CD14-positive monocyte (primary cell): Measurements from ENCODE around the gene ARMC9. TPM values are rescaled to one million over a fixed set of nuclear protein-coding genes. Genes with fewer than 3 reads are reported as not detected.

Source experiments
- DNase-seq, 3 donors: peaks; one replicate each; pipeline ENCODE4 v3.0.0-alpha.2; 2011 to 2022
- H2AFZ ChIP-seq: 2 replicates; pipeline ENCODE4 v1.6.0; 2012; ENCODE audit warnings: mild to moderate bottlenecking, low read depth, low read length, inconsistent platforms; ENCODE audit not compliant: insufficient read depth, poor library complexity, severe bottlenecking
- H3K27ac ChIP-seq, 2 donors: 1 replicate in 1 of 2; 2 replicates in 1 of 2; pipeline ENCODE4 v1.5.1; 2012 to 2013; ENCODE audit warnings: low read length in 2 of 2, control low read depth in 1 of 2, inconsistent platforms in 1 of 2, low read depth in 1 of 2, mild to moderate bottlenecking in 1 of 2
- H3K27me3 ChIP-seq, 2 donors: one replicate each; pipeline versions ENCODE4 v1.6.0 to v1.6.1; 2011 to 2013; ENCODE audit warnings: low read length in 2 of 2; ENCODE audit not compliant: control insufficient read depth in 2 of 2, insufficient read depth in 2 of 2
- H3K36me3 ChIP-seq, 2 donors: replicated peaks in 1 of 2; 1 replicate in 1 of 2; 2 replicates in 1 of 2; pipeline versions ENCODE4 v1.5.1 to v1.6.1; 2012 to 2013; ENCODE audit warnings: low read length in 2 of 2, control low read depth in 1 of 2, inconsistent platforms in 1 of 2, mild to moderate bottlenecking in 1 of 2; ENCODE audit not compliant: insufficient read depth in 2 of 2, control insufficient read depth in 1 of 2
- H3K4me1 ChIP-seq, 2 donors: 1 replicate in 1 of 2; 2 replicates in 1 of 2; pipeline versions ENCODE4 v1.5.1 to v1.6.1; 2012 to 2013; ENCODE audit warnings: low read length in 2 of 2, control low read depth in 1 of 2, inconsistent platforms in 1 of 2, mild to moderate bottlenecking in 1 of 2, moderate library complexity in 1 of 2; ENCODE audit not compliant: insufficient read depth in 2 of 2, control insufficient read depth in 1 of 2
- H3K4me2 ChIP-seq: replicated peaks from 2 replicates; pipeline ENCODE3; 2012; ENCODE audit warnings: low read length, moderate library complexity, mild to moderate bottlenecking; ENCODE audit not compliant: poor library complexity, severe bottlenecking; ENCODE audit errors: extremely low read depth
- H3K4me3 ChIP-seq, 3 experiments: fragments of 200-600 bp in 1 of 3; sonication (generic) in 1 of 3; replicated peaks in 1 of 3; 1 replicate in 2 of 3; 2 replicates in 1 of 3; pipeline ENCODE4 v1.5.1; 2011 to 2013; ENCODE audit warnings: low read length in 3 of 3, mild to moderate bottlenecking in 3 of 3, control low read depth in 2 of 3, low read depth in 2 of 3, inconsistent platforms in 1 of 3, moderate library complexity in 1 of 3
- H3K79me2 ChIP-seq: 2 replicates; pipeline ENCODE4 v1.6.0; 2012; ENCODE audit warnings: mild to moderate bottlenecking, control low read depth, inconsistent platforms, low read length, moderate library complexity; ENCODE audit not compliant: insufficient read depth
- H3K9ac ChIP-seq: 2 replicates; pipeline ENCODE4 v1.6.0; 2017; ENCODE audit warnings: low read length, mild to moderate bottlenecking; ENCODE audit not compliant: insufficient read depth, poor library complexity, severe bottlenecking
- H3K9me3 ChIP-seq, 2 donors: replicated peaks in 1 of 2; 1 replicate in 1 of 2; 2 replicates in 1 of 2; pipeline versions ENCODE4 v1.5.1 to v1.6.1; 2012 to 2013; ENCODE audit warnings: low read length in 2 of 2, control low read depth in 1 of 2; ENCODE audit not compliant: control insufficient read depth in 1 of 2, insufficient read depth in 1 of 2
- H4K20me1 ChIP-seq: 2 replicates; pipeline ENCODE4 v1.6.0; 2012; ENCODE audit warnings: mild to moderate bottlenecking, low read length, control low read depth, moderate library complexity; ENCODE audit not compliant: insufficient read depth
- H3K27ac Mint-ChIP-seq, 7 donors: one replicate each; pipeline ENCODE4 v1.8.0; 2020; ENCODE audit warnings: mild to moderate bottlenecking in 7 of 7, mixed read lengths in 7 of 7, moderate library complexity in 6 of 7, inconsistent platforms in 2 of 7
- H3K27me3 Mint-ChIP-seq, 3 donors: one replicate each; pipeline ENCODE4 v1.8.0; 2021 to 2022; ENCODE audit warnings: low read depth in 3 of 3, mild to moderate bottlenecking in 3 of 3, mixed read lengths in 3 of 3, moderate library complexity in 3 of 3, inconsistent platforms in 1 of 3
- H3K36me3 Mint-ChIP-seq, 2 donors: one replicate each; pipeline ENCODE4 v1.8.0; 2020; ENCODE audit warnings: mixed read lengths in 2 of 2, inconsistent platforms in 1 of 2, mild to moderate bottlenecking in 1 of 2
- H3K4me1 Mint-ChIP-seq: one replicate; pipeline ENCODE4 v1.8.0; 2020; ENCODE audit warnings: mild to moderate bottlenecking, mixed read lengths
- H3K4me3 Mint-ChIP-seq, 2 donors: one replicate each; pipeline ENCODE4 v1.8.0; 2020; ENCODE audit warnings: mild to moderate bottlenecking in 2 of 2, mixed read lengths in 2 of 2, moderate library complexity in 1 of 2
- H3K9me3 Mint-ChIP-seq, 7 donors: one replicate each; pipeline ENCODE4 v1.8.0; 2020 to 2022; ENCODE audit warnings: mixed read lengths in 7 of 7, mild to moderate bottlenecking in 6 of 7, moderate library complexity in 6 of 7, inconsistent platforms in 2 of 7
- WGBS: methylation state at CpG from one replicate; pipeline ENCODE4 v1.1.5; 2013; ENCODE audit warnings: missing lambda C conversion rate; ENCODE audit not compliant: insufficient coverage; 5-methylcytosine and 5-hydroxymethylcytosine counted together
- intact Hi-C, 2 donors: fragments of 100-400 bp; cut with micrococcal nuclease; formaldehyde crosslinking; loops; one replicate each; pipeline versions ENCODE4 v1.15.0 to v1.15.1; 2023
- polyA plus RNA-seq, 3 donors: library from polyadenylated mRNA; depleted of rRNA in 1 of 3; unstranded in 2 of 3; stranded (reverse) in 1 of 3; fragments of 300-500 nt in 2 of 3; fragments of >200 nt in 1 of 3; fragmentation: Illumina TruSeq in 2 of 3; gene quantifications; 1 replicate in 2 of 3; 2 replicates in 1 of 3; pipeline ENCODE4 v1.2.3, GENCODE V29; 2012 to 2021
- TF ChIP-seq, protein P1 (sequence below): fragments of 200-600 bp; IDR thresholded peaks from one replicate; pipeline ENCODE4 v1.8.0; 2022; ENCODE audit warnings: antibody characterized with exemption, mild to moderate bottlenecking

Gene ARMC9
- polyA plus RNA-seq, 3 donors: 0.07 to 0.27 TPM; not detected in 1

DNA sequence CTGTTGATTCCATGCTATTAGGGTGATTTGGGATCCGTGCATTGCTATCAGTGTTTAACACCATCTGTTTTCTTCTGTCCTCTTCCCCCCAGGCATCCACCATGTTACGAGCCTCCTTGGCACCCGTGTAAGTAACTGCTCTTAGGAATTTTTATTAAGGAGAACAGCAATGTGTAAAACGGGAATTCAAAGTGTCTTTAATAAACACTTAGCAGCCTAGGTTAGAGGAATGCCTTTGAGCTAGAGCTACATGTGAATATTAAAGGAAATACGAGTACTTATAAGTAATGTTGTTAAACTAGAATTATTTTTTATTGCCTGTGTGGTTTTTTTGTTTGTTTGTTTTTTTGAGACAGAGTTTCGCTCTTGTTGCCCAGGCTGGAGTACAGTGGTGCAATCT, 58.1 kb downstream of the ARMC9 start:
- DNase-seq: no peak
- no peaks in the 10 kb centered on the region for H3K36me3 Mint-ChIP-seq
- H3K27me3 Mint-ChIP-seq: peaks cover 0 to 5% (median 0%) of the 10 kb centered on the region in 3 donors
- no peak overlapping the region for H3K27ac Mint-ChIP-seq
- 100% methylated on average over 2 of the region's 6 CpGs for WGBS
- Histone ChIP-seq H3K4me3 (no peak overlapping the region), H3K4me2 (no peak overlapping the region), H3K27ac (no peak overlapping the region), H3K9me3 (no peaks in the 10 kb centered on the region), H3K9ac (no peak overlapping the region), H3K79me2 (no peaks in the 10 kb centered on the region), H2AFZ (no peak overlapping the region), H4K20me1 (no peaks in the 10 kb centered on the region), H3K27me3 (no peaks in the 10 kb centered on the region), H3K36me3 (no peaks in the 10 kb centered on the region), H3K4me1 (peaks cover 5 to 9% of the 10 kb centered on the region in 2 donors)
- TF ChIP-seq, protein P1, sequence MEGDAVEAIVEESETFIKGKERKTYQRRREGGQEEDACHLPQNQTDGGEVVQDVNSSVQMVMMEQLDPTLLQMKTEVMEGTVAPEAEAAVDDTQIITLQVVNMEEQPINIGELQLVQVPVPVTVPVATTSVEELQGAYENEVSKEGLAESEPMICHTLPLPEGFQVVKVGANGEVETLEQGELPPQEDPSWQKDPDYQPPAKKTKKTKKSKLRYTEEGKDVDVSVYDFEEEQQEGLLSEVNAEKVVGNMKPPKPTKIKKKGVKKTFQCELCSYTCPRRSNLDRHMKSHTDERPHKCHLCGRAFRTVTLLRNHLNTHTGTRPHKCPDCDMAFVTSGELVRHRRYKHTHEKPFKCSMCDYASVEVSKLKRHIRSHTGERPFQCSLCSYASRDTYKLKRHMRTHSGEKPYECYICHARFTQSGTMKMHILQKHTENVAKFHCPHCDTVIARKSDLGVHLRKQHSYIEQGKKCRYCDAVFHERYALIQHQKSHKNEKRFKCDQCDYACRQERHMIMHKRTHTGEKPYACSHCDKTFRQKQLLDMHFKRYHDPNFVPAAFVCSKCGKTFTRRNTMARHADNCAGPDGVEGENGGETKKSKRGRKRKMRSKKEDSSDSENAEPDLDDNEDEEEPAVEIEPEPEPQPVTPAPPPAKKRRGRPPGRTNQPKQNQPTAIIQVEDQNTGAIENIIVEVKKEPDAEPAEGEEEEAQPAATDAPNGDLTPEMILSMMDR: no peak
- peaks cover 11% of the 10 kb centered on the region for H3K4me1 Mint-ChIP-seq
- intact Hi-C loops: no loop called here
- no peak overlapping the region for H3K4me3 Mint-ChIP-seq
- H3K9me3 Mint-ChIP-seq: peaks cover 0 to 5% (median 0%) of the 10 kb centered on the region in 7 donors

DNA sequence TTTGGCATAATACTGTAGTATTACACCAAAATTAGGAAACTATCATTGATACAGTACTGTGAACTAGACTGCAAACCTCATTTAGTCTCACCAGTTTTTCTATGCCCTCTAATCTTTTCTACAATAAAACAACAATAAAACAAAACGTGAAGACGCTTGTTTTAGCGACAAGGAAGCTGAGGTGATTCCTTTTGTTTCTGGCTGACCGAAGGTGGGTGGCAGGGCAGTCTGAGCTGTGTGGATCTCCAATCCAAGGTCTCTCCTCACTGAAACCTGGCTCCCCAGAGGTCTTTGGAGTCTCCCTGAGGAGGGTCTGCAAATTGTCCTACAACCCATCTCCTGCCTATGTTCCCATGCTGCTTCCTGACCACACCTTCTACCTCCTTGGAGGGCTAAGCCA, 59.3 kb downstream of the ARMC9 start:
- H3K27ac Mint-ChIP-seq: no peak overlapping the region
- Histone ChIP-seq H3K79me2 (no peaks in the 10 kb centered on the region), H3K4me1 (peaks cover 5 to 9% of the 10 kb centered on the region in 2 donors), H3K27me3 (no peaks in the 10 kb centered on the region), H3K4me2 (no peak overlapping the region), H4K20me1 (no peaks in the 10 kb centered on the region), H3K9ac (no peak overlapping the region), H3K9me3 (no peaks in the 10 kb centered on the region), H3K36me3 (no peaks in the 10 kb centered on the region), H3K4me3 (no peak overlapping the region), H2AFZ (no peak overlapping the region), H3K27ac (no peak overlapping the region)
- H3K36me3 Mint-ChIP-seq: no peaks in the 10 kb centered on the region
- intact Hi-C loops: no loop called here
- peaks cover 0 to 5% (median 0%) of the 10 kb centered on the region in 3 donors for H3K27me3 Mint-ChIP-seq
- peaks cover 0 to 5% (median 0%) of the 10 kb centered on the region in 7 donors for H3K9me3 Mint-ChIP-seq
- H3K4me3 Mint-ChIP-seq: no peak overlapping the region
- H3K4me1 Mint-ChIP-seq: peaks cover 12% of the 10 kb centered on the region
- TF ChIP-seq, protein P1: no peak
- 100% methylated on average over 4 of the region's 4 CpGs for WGBS
- DNase-seq: no peak
